ENCODE data around the gene ISYNA1. TPM values are rescaled to one million over a fixed set of nuclear protein-coding genes. Genes with fewer than 3 reads are reported as not detected.

ISYNA1 gene
- total and polyA plus RNA-seq, 2 of the 13 experiments (the other 11 are each of a cell fraction or from before 2014, with no cell fraction given) = 29.6 to 48.5 TPM

GRCh38 chr19:18396471-18397241 is 41.3 kb downstream of the ISYNA1 start (continued):
- TF ChIP-seq, protein P1, sequence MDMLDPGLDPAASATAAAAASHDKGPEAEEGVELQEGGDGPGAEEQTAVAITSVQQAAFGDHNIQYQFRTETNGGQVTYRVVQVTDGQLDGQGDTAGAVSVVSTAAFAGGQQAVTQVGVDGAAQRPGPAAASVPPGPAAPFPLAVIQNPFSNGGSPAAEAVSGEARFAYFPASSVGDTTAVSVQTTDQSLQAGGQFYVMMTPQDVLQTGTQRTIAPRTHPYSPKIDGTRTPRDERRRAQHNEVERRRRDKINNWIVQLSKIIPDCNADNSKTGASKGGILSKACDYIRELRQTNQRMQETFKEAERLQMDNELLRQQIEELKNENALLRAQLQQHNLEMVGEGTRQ (IDR thresholded peaks at IDR 0.05; ENCODE audit: low read depth, low read length) = no peak
- TF ChIP-seq, protein P1 (CRISPR knock-in tag; IDR thresholded peaks at IDR 0.05; ENCODE audit: borderline replicate concordance) = no peak
- no peak for TF ChIP-seq CEBPB (IDR thresholded peaks at IDR 0.05; ENCODE audit: borderline replicate concordance, low read depth, low read length)
- TF ChIP-seq ZNF720 (CRISPR knock-in tag; IDR thresholded peaks at IDR 0.05) = no peak
- no peak for TF ChIP-seq GATAD1 (CRISPR knock-in tag; IDR thresholded peaks at IDR 0.05)
- no peak for TF ChIP-seq HBP1 (CRISPR knock-in tag; IDR thresholded peaks at IDR 0.05; ENCODE audit: low read depth)
- TF ChIP-seq, protein P2, sequence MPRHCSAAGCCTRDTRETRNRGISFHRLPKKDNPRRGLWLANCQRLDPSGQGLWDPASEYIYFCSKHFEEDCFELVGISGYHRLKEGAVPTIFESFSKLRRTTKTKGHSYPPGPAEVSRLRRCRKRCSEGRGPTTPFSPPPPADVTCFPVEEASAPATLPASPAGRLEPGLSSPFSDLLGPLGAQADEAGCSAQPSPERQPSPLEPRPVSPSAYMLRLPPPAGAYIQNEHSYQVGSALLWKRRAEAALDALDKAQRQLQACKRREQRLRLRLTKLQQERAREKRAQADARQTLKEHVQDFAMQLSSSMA (CRISPR knock-in tag; IDR thresholded peaks at IDR 0.05) = no peak
- TF ChIP-seq HMG20A (CRISPR knock-in tag; IDR thresholded peaks at IDR 0.05; ENCODE audit: borderline replicate concordance) = peak; percentile 23; the same call in 1 of the 2 replicates
- TF ChIP-seq THRA (CRISPR knock-in tag; IDR thresholded peaks at IDR 0.05; ENCODE audit: borderline replicate concordance) = peak; percentile 58; the same call in 1 of the 2 replicates
- TF ChIP-seq MIER2 (CRISPR knock-in tag; IDR thresholded peaks at IDR 0.05) = no peak
- TF ChIP-seq, protein P3, sequence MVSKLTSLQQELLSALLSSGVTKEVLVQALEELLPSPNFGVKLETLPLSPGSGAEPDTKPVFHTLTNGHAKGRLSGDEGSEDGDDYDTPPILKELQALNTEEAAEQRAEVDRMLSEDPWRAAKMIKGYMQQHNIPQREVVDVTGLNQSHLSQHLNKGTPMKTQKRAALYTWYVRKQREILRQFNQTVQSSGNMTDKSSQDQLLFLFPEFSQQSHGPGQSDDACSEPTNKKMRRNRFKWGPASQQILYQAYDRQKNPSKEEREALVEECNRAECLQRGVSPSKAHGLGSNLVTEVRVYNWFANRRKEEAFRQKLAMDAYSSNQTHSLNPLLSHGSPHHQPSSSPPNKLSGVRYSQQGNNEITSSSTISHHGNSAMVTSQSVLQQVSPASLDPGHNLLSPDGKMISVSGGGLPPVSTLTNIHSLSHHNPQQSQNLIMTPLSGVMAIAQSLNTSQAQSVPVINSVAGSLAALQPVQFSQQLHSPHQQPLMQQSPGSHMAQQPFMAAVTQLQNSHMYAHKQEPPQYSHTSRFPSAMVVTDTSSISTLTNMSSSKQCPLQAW (CRISPR knock-in tag; IDR thresholded peaks at IDR 0.05) = peak; percentile 25; the same call in 1 of the 2 replicates
- no peak; the same call in 1 of the 2 replicates for TF ChIP-seq ZNF121 (CRISPR knock-in tag; IDR thresholded peaks at IDR 0.05)
- no peak for TF ChIP-seq MEF2D (CRISPR knock-in tag; IDR thresholded peaks at IDR 0.05)
- no peak for TF ChIP-seq ZSCAN22 (CRISPR knock-in tag; IDR thresholded peaks at IDR 0.05)
- no peak for TF ChIP-seq NCOA2 (CRISPR knock-in tag; IDR thresholded peaks at IDR 0.05)
- TF ChIP-seq DBP (CRISPR knock-in tag; IDR thresholded peaks at IDR 0.05; ENCODE audit: not compliant biosample characterization) = no peak
- TF ChIP-seq NRL (CRISPR knock-in tag; IDR thresholded peaks at IDR 0.05; ENCODE audit: borderline replicate concordance) = peak; percentile 44; the same call in 1 of the 2 replicates
- TF ChIP-seq ZNF746 (CRISPR knock-in tag; IDR thresholded peaks at IDR 0.05) = no peak; the same call in 1 of the 2 replicates
- TF ChIP-seq ELF4 (CRISPR knock-in tag; IDR thresholded peaks at IDR 0.05; ENCODE audit: borderline replicate concordance) = no peak
- no peak for TF ChIP-seq ZNF772 (CRISPR knock-in tag; IDR thresholded peaks at IDR 0.05)
- TF ChIP-seq KMT2B (CRISPR knock-in tag; IDR thresholded peaks at IDR 0.05) = 0 out of 2 replicates have a peak, but pooled peaks have one; percentile 33
- TF ChIP-seq KAT7 (CRISPR knock-in tag; IDR thresholded peaks at IDR 0.05; ENCODE audit: borderline replicate concordance) = no peak
